ENCODE results near the gene ABCA13. TPM values are rescaled to one million over a fixed set of nuclear protein-coding genes. Genes with fewer than 3 reads are reported as not detected.

Gene ABCA13
- total and polyA plus RNA-seq, 2 of the 4 experiments (the other 2 are of a cell fraction) = under 0.01 to 0.07 TPM

GRCh38 chr7:48289656-48290055, 118.4 kb downstream of the ABCA13 start:
- H3K27ac ChIP-seq (ENCODE audit: insufficient read depth, low read length) = no peak overlapping the region
- no peaks in the 10 kb centered on the region for H3K36me3 ChIP-seq (ENCODE audit: control insufficient read depth, insufficient read depth, low read length)
- no peak overlapping the region for H3K4me3 ChIP-seq (ENCODE audit: insufficient read depth, low read depth, low read length)
- H3K56ac ChIP-seq (ENCODE audit: extremely low read depth, insufficient read depth, low read length) = no peak overlapping the region
- in situ Hi-C loops (cut with MboI; ENCODE audit: low sequenced_read_pairs) = no loop called here
- H3K9ac ChIP-seq (ENCODE audit: low read depth, low read length) = no peak overlapping the region
- H2AFZ ChIP-seq (replicated peaks; ENCODE audit: low read length, poor library complexity) = no peak overlapping the region
- no peaks in the 10 kb centered on the region for H3K27me3 ChIP-seq (ENCODE audit: control insufficient read depth, insufficient read depth, low read length)
- no peak for ATAC-seq (ENCODE audit: low read depth)
- no peak overlapping the region for H4K8ac ChIP-seq (ENCODE audit: low read depth in 2 of 2, low read length in 2 of 2)
- H2BK15ac ChIP-seq (ENCODE audit: low read depth, low read length) = no peak overlapping the region
- dilution Hi-C loops (cut with HindIII; ENCODE audit: low sequenced_read_pairs, unreplicated experiment) = no loop called here
- no peak overlapping the region for H3K23ac ChIP-seq (ENCODE audit: low read depth, low read length)
- H2BK120ac ChIP-seq (ENCODE audit: low read depth, low read length) = no peak overlapping the region
- ChIA-PET CTCF (no interaction called here), POLR2A (ENCODE audit: unreplicated experiment) (no interaction called here)
- H2BK20ac ChIP-seq (ENCODE audit: low read depth, low read length) = no peak overlapping the region
- BruUV-seq (replicated peaks) = no TSS peak
- DNase-seq = no peak
- no peaks in the 10 kb centered on the region for H4K20me1 ChIP-seq (ENCODE audit: insufficient read depth, low read length)
- H2BK5ac ChIP-seq (ENCODE audit: low read depth, low read length, poor library complexity, severe bottlenecking) = no peak overlapping the region
- no CpG with 5 or more reads among the region's 1 CpG for WGBS, 2 experiments (ENCODE audit: extremely low coverage in 2 of 2, insufficient read length in 1 of 2)
- no peaks in the 10 kb centered on the region for H3K4me1 ChIP-seq (ENCODE audit: control insufficient read depth, insufficient read depth, low read length)
- no peaks in the 10 kb centered on the region for H3K9me3 ChIP-seq (ENCODE audit: control insufficient read depth, insufficient read depth, low read length)
- no peak overlapping the region for H4K5ac ChIP-seq (ENCODE audit: low read depth, low read length)
- no peak overlapping the region for H3K4me2 ChIP-seq (ENCODE audit: low read depth, low read length)
- H2AK9ac ChIP-seq (replicated peaks; ENCODE audit: low read depth, low read length, poor library complexity) = no peak overlapping the region
- H2AK5ac ChIP-seq (ENCODE audit: low read depth, low read length) = no peak overlapping the region
- no peak overlapping the region for H3K4ac ChIP-seq (ENCODE audit: low read depth, low read length)
- no peak overlapping the region for H3K14ac ChIP-seq (replicated peaks; ENCODE audit: low read depth, low read length)
- TF ChIP-seq MAFK (IDR thresholded peaks at IDR 0.05; ENCODE audit: low read depth, low read length) = no peak
- no peak overlapping the region for H3K18ac ChIP-seq (ENCODE audit: low read depth, low read length)
- intact Hi-C loops (cut with micrococcal nuclease) = no loop called here
- H3K9me1 ChIP-seq (ENCODE audit: insufficient read depth, low read length) = no peaks in the 10 kb centered on the region; the same call in 1 of the 2 replicates
- no peaks in the 10 kb centered on the region for H3K79me1 ChIP-seq (ENCODE audit: low read depth in 1 of 2, low read length in 2 of 2)
- H4K91ac ChIP-seq (ENCODE audit: insufficient read depth, low read depth, low read length) = no peak overlapping the region
